Glutamatergic neuron (in vitro differentiated cells): Measurements from ENCODE around the gene WWOX. TPM values are rescaled to one million over a fixed set of nuclear protein-coding genes. Genes with fewer than 3 reads are reported as not detected.

Experiments
- DNase-seq: peaks from one replicate; pipeline ENCODE4 v3.0.0; 2022
- H3K27ac Mint-ChIP-seq: one replicate; pipeline ENCODE4 v1.8.0; 2020; ENCODE audit warnings: mild to moderate bottlenecking, mixed read lengths, inconsistent platforms; ENCODE audit not compliant: unreplicated experiment
- H3K27me3 Mint-ChIP-seq: one replicate; pipeline ENCODE4 v1.8.0; 2020; ENCODE audit warnings: mild to moderate bottlenecking, moderate library complexity, mixed read lengths, inconsistent platforms; ENCODE audit not compliant: unreplicated experiment
- H3K36me3 Mint-ChIP-seq: one replicate; pipeline ENCODE4 v1.8.0; 2020; ENCODE audit warnings: mild to moderate bottlenecking, mixed read lengths, inconsistent platforms; ENCODE audit not compliant: unreplicated experiment
- H3K4me1 Mint-ChIP-seq: one replicate; pipeline ENCODE4 v1.8.0; 2020; ENCODE audit warnings: mild to moderate bottlenecking, low read depth, mixed read lengths, inconsistent platforms; ENCODE audit not compliant: unreplicated experiment
- H3K4me3 Mint-ChIP-seq: one replicate; pipeline ENCODE4 v1.8.0; 2020; ENCODE audit warnings: mild to moderate bottlenecking, mixed read lengths, inconsistent platforms; ENCODE audit not compliant: unreplicated experiment
- H3K9me3 Mint-ChIP-seq: one replicate; pipeline ENCODE4 v1.8.0; 2020; ENCODE audit warnings: mild to moderate bottlenecking, moderate library complexity, mixed read lengths, inconsistent platforms; ENCODE audit not compliant: unreplicated experiment
- CTCF ChIP-seq: fragments of 200-600 bp; sonication (generic); IDR thresholded peaks from one replicate; pipeline ENCODE4 v1.5.0; 2021; ENCODE audit not compliant: partially characterized antibody, unreplicated experiment
- total RNA-seq: library from RNA; stranded (reverse); fragmentation: NEBNext Ultra II Directional; extraction: Animal tissue kit (Norgen Biotek cat#: 25700); gene quantifications from one replicate; pipeline ENCODE4 v1.2.1, GENCODE V29; 2021; ENCODE audit not compliant: unreplicated experiment

Gene WWOX
- total RNA-seq, 1 donor from 2014 or later: 10.3 TPM

GRCh38 chr16:78894886-78895285, 795.4 kb downstream of the WWOX start:
- peaks cover 3% of the 10 kb centered on the region for H3K27me3 Mint-ChIP-seq
- TF ChIP-seq CTCF: no peak
- H3K9me3 Mint-ChIP-seq: no peaks in the 10 kb centered on the region
- no peaks in the 10 kb centered on the region for H3K36me3 Mint-ChIP-seq
- DNase-seq: no peak
- no peak overlapping the region for H3K4me3 Mint-ChIP-seq
- H3K27ac Mint-ChIP-seq: no peak overlapping the region
- H3K4me1 Mint-ChIP-seq: no peaks in the 10 kb centered on the region

GRCh38 chr16:78895681-78896080, 796.2 kb downstream of the WWOX start:
- no peak overlapping the region for H3K27ac Mint-ChIP-seq

GRCh38 chr16:78896280-78896679, 796.8 kb downstream of the WWOX start:
- Mint-ChIP-seq H3K36me3 (no peaks in the 10 kb centered on the region), H3K27ac (no peak overlapping the region), H3K4me1 (no peaks in the 10 kb centered on the region), H3K27me3 (no peaks in the 10 kb centered on the region), H3K9me3 (no peaks in the 10 kb centered on the region), H3K4me3 (no peak overlapping the region)
- no peak for TF ChIP-seq CTCF
- no peak for DNase-seq

More at GRCh38 chr16:78895681-78896080, 796.2 kb downstream of the WWOX start:
- Mint-ChIP-seq H3K4me3 (no peak overlapping the region), H3K27me3 (peaks cover 3% of the 10 kb centered on the region), H3K4me1 (no peaks in the 10 kb centered on the region), H3K36me3 (no peaks in the 10 kb centered on the region), H3K9me3 (no peaks in the 10 kb centered on the region)
- no peak for TF ChIP-seq CTCF
- DNase-seq: no peak

- no peaks in the 10 kb centered on the region for H3K4me1 Mint-ChIP-seq
- DNase-seq: no peak
- H3K27me3 Mint-ChIP-seq: no peaks in the 10 kb centered on the region
- H3K36me3 Mint-ChIP-seq: no peaks in the 10 kb centered on the region
- H3K4me3 Mint-ChIP-seq: no peak overlapping the region
- TF ChIP-seq CTCF: no peak
- H3K9me3 Mint-ChIP-seq: no peaks in the 10 kb centered on the region
- no peak overlapping the region for H3K27ac Mint-ChIP-seq
Observed at GRCh38 chr16:78897299-78897698, 797.8 kb downstream of the WWOX start.

GRCh38 chr16:78900044-78900811, 800.8 kb downstream of the WWOX start:
- H3K9me3 Mint-ChIP-seq: no peaks in the 10 kb centered on the region
- H3K27ac Mint-ChIP-seq: no peak overlapping the region
- TF ChIP-seq CTCF: no peak

More at GRCh38 chr16:78900044-78900811, 800.8 kb downstream of the WWOX start:
- no peak for DNase-seq
- Mint-ChIP-seq H3K4me1 (no peaks in the 10 kb centered on the region), H3K4me3 (no peak overlapping the region), H3K27me3 (no peaks in the 10 kb centered on the region), H3K36me3 (no peaks in the 10 kb centered on the region)
